HepG2 (cell line): ENCODE measurements around the gene EXOC3L2. TPM values are rescaled to one million over a fixed set of nuclear protein-coding genes. Genes with fewer than 3 reads are reported as not detected.
A peak's percentile ranks its signal among the peaks of the same experiment; 100 is the strongest.

Experiments used
- ELF3 ChIP-seq: IDR thresholded peaks from 2 replicates; pipeline ENCODE4 v1.6.1; 2016; ENCODE audit warnings: missing genetic modification reagents, missing compliant biosample characterization
- FLYWCH1 ChIP-seq: sonication (generic); formaldehyde crosslinking; IDR thresholded peaks from 2 replicates; pipeline ENCODE4 v1.8.1; 2023; ENCODE audit warnings: mild to moderate bottlenecking, missing genetic modification reagents
- HNRNPL ChIP-seq: fragments of 200-400 bp; formaldehyde crosslinking; IDR thresholded peaks from 2 replicates; pipeline ENCODE4 v1.6.1; 2017; ENCODE audit warnings: mild to moderate bottlenecking, low read depth, low read length
- RBFOX2 ChIP-seq: fragments of 200-400 bp; formaldehyde crosslinking; IDR thresholded peaks from 2 replicates; pipeline ENCODE4 v1.6.1; 2017; ENCODE audit warnings: low read depth, mild to moderate bottlenecking, low read length
- ZBTB7B ChIP-seq: sonication (generic); formaldehyde crosslinking; IDR thresholded peaks from 2 replicates; pipeline ENCODE4 v1.4.0; 2020; ENCODE audit warnings: missing genetic modification reagents
- ZFY ChIP-seq: sonication (generic); formaldehyde crosslinking; IDR thresholded peaks from 2 replicates; pipeline ENCODE4 v1.4.0; 2020; ENCODE audit warnings: missing genetic modification reagents
- ZNF101 ChIP-seq: sonication (generic); formaldehyde crosslinking; IDR thresholded peaks from 2 replicates; pipeline ENCODE4 v1.4.0; 2020; ENCODE audit warnings: mild to moderate bottlenecking, low read depth, missing genetic modification reagents, borderline replicate concordance
- ZNF547 ChIP-seq: sonication (generic); formaldehyde crosslinking; IDR thresholded peaks from 2 replicates; pipeline ENCODE4 v1.5.1; 2020; ENCODE audit warnings: mild to moderate bottlenecking, missing genetic modification reagents
- ZNF761 ChIP-seq: sonication (generic); formaldehyde crosslinking; conservative IDR thresholded peaks from 2 replicates; pipeline ENCODE4 v1.4.0; 2020; ENCODE audit warnings: mild to moderate bottlenecking, missing genetic modification reagents
- polyA plus RNA-seq, 8 experiments: library from polyadenylated mRNA; depleted of rRNA in 3 of 8; stranded (reverse) in 7 of 8; unstranded in 1 of 8; fragments of >200 nt; fragmentation: Illumina TruSeq in 4 of 8; extraction: Trizol in 4 of 8; gene quantifications; 2 replicates each; pipeline versions ENCODE4 v1.2.1 to v1.2.3, GENCODE V29; 2011 to 2016; ENCODE audit warnings: low read depth in 4 of 8, missing spikeins in 1 of 8, mixed read lengths in 1 of 8; ENCODE audit not compliant: insufficient read depth in 1 of 8
- total RNA-seq, 5 experiments: library from RNA; depleted of rRNA; stranded (reverse); fragments of >200 nt; fragmentation: Illumina TruSeq; extraction: Trizol; gene quantifications; 2 replicates each; pipeline ENCODE4 v1.2.3, GENCODE V29; 2016; ENCODE audit warnings: low read depth in 1 of 5
- TF ChIP-seq, protein P1 (sequence below): sonication (generic); formaldehyde crosslinking; IDR thresholded peaks from 2 replicates; pipeline ENCODE4 v1.5.1; 2020; ENCODE audit warnings: mild to moderate bottlenecking, missing genetic modification reagents, moderate library complexity
- TF ChIP-seq, protein P2 (sequence below): sonication (generic); formaldehyde crosslinking; IDR thresholded peaks from 2 replicates; pipeline ENCODE4 v1.5.0; 2020; ENCODE audit warnings: missing genetic modification reagents, mild to moderate bottlenecking, borderline replicate concordance
- TF ChIP-seq, protein P3 (sequence below): sonication (generic); formaldehyde crosslinking; IDR thresholded peaks from 2 replicates; pipeline ENCODE4 v1.4.0; 2020; ENCODE audit warnings: mild to moderate bottlenecking, missing genetic modification reagents
- TF ChIP-seq, protein P4 (sequence below): sonication (generic); formaldehyde crosslinking; IDR thresholded peaks from 2 replicates; pipeline ENCODE4 v1.4.0; 2020; ENCODE audit warnings: mild to moderate bottlenecking, missing genetic modification reagents
- TF ChIP-seq, protein P5 (sequence below): sonication (generic); formaldehyde crosslinking; IDR thresholded peaks from 2 replicates; pipeline ENCODE4 v1.4.0; 2020; ENCODE audit warnings: missing genetic modification reagents

Gene EXOC3L2
- total and polyA plus RNA-seq, 2 of the 13 experiments (the other 11 are each of a cell fraction or from before 2014, with no cell fraction given) = 0.21 TPM; not detected in 1

DNA sequence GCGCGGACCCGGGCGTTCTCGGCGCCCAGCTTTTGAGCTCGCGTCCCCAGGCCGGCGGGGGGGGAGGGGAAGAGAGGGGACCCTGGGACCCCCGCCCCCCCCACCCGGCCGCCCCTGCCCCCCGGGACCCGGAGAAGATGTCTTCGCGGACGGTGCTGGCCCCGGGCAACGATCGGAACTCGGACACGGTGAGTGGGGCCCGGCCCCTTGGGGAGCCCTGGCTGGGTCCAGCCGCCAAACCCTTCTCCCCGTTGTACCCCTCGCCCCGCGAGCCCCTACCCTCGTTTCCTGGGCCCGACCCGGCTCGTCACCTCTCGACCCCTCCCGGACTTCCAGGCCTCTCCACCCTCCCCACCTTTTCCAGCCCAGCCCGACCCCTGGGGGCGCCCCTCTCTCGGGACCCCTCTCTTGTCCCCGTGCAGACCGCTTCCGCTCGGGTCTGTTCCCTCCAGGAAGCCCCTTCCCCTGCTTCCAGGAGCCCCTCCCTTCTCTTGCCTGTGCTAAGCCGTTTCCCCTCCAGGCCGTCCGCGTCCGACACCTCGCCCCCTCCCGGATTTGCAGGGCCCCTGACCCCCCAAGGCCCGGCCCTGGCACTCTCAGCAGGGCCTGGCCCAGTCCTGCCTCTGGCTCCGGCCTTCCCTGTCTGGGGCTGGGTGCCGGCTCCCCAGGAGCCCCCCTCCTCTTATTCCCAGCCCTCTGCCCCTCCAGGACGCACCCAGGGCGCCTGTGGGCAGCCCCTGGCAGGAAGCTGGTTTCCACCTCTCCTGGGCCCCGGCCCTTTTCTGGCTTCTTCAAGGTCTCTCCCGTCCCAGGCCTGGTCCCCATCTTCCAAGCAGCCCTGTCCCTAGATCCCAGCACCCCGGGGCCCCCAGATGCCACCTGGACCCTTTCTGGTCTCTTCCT is 6.5 kb upstream of the EXOC3L2 start (continued):
- TF ChIP-seq FLYWCH1 (CRISPR knock-in tag) = 0 out of 2 replicates have a peak, but pooled peaks have one; percentile 57
- TF ChIP-seq, protein P1, sequence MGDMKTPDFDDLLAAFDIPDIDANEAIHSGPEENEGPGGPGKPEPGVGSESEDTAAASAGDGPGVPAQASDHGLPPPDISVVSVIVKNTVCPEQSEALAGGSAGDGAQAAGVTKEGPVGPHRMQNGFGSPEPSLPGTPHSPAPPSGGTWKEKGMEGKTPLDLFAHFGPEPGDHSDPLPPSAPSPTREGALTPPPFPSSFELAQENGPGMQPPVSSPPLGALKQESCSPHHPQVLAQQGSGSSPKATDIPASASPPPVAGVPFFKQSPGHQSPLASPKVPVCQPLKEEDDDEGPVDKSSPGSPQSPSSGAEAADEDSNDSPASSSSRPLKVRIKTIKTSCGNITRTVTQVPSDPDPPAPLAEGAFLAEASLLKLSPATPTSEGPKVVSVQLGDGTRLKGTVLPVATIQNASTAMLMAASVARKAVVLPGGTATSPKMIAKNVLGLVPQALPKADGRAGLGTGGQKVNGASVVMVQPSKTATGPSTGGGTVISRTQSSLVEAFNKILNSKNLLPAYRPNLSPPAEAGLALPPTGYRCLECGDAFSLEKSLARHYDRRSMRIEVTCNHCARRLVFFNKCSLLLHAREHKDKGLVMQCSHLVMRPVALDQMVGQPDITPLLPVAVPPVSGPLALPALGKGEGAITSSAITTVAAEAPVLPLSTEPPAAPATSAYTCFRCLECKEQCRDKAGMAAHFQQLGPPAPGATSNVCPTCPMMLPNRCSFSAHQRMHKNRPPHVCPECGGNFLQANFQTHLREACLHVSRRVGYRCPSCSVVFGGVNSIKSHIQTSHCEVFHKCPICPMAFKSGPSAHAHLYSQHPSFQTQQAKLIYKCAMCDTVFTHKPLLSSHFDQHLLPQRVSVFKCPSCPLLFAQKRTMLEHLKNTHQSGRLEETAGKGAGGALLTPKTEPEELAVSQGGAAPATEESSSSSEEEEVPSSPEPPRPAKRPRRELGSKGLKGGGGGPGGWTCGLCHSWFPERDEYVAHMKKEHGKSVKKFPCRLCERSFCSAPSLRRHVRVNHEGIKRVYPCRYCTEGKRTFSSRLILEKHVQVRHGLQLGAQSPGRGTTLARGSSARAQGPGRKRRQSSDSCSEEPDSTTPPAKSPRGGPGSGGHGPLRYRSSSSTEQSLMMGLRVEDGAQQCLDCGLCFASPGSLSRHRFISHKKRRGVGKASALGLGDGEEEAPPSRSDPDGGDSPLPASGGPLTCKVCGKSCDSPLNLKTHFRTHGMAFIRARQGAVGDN = peak; percentile 60
- TF ChIP-seq ZNF101 (CRISPR knock-in tag) = no peak
- TF ChIP-seq, protein P2, sequence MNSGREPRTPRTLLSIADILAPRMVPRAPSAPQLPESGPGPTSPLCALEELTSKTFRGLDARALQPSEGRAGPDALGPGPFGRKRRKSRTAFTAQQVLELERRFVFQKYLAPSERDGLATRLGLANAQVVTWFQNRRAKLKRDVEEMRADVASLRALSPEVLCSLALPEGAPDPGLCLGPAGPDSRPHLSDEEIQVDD (CRISPR knock-in tag) = no peak
- TF ChIP-seq HNRNPL = 0 out of 2 replicates have a peak, but pooled peaks have one; percentile 58
- TF ChIP-seq ELF3 (CRISPR knock-in tag) = no peak
- 0 out of 2 replicates have a peak, but pooled peaks have one; percentile 19 for TF ChIP-seq RBFOX2
- TF ChIP-seq, protein P3, sequence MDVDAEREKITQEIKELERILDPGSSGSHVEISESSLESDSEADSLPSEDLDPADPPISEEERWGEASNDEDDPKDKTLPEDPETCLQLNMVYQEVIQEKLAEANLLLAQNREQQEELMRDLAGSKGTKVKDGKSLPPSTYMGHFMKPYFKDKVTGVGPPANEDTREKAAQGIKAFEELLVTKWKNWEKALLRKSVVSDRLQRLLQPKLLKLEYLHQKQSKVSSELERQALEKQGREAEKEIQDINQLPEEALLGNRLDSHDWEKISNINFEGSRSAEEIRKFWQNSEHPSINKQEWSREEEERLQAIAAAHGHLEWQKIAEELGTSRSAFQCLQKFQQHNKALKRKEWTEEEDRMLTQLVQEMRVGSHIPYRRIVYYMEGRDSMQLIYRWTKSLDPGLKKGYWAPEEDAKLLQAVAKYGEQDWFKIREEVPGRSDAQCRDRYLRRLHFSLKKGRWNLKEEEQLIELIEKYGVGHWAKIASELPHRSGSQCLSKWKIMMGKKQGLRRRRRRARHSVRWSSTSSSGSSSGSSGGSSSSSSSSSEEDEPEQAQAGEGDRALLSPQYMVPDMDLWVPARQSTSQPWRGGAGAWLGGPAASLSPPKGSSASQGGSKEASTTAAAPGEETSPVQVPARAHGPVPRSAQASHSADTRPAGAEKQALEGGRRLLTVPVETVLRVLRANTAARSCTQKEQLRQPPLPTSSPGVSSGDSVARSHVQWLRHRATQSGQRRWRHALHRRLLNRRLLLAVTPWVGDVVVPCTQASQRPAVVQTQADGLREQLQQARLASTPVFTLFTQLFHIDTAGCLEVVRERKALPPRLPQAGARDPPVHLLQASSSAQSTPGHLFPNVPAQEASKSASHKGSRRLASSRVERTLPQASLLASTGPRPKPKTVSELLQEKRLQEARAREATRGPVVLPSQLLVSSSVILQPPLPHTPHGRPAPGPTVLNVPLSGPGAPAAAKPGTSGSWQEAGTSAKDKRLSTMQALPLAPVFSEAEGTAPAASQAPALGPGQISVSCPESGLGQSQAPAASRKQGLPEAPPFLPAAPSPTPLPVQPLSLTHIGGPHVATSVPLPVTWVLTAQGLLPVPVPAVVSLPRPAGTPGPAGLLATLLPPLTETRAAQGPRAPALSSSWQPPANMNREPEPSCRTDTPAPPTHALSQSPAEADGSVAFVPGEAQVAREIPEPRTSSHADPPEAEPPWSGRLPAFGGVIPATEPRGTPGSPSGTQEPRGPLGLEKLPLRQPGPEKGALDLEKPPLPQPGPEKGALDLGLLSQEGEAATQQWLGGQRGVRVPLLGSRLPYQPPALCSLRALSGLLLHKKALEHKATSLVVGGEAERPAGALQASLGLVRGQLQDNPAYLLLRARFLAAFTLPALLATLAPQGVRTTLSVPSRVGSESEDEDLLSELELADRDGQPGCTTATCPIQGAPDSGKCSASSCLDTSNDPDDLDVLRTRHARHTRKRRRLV (CRISPR knock-in tag) = 0 out of 2 replicates have a peak, but pooled peaks have one; percentile 10
- TF ChIP-seq ZNF761 (CRISPR knock-in tag) = 0 out of 2 replicates have a peak, but pooled peaks have one; percentile 57
- TF ChIP-seq ZNF547 (CRISPR knock-in tag) = 0 out of 2 replicates have a peak, but pooled peaks have one; percentile 35
- TF ChIP-seq, protein P4, sequence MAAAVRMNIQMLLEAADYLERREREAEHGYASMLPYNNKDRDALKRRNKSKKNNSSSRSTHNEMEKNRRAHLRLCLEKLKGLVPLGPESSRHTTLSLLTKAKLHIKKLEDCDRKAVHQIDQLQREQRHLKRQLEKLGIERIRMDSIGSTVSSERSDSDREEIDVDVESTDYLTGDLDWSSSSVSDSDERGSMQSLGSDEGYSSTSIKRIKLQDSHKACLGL = 0 out of 2 replicates have a peak, but pooled peaks have one; percentile 16
- TF ChIP-seq, protein P5, sequence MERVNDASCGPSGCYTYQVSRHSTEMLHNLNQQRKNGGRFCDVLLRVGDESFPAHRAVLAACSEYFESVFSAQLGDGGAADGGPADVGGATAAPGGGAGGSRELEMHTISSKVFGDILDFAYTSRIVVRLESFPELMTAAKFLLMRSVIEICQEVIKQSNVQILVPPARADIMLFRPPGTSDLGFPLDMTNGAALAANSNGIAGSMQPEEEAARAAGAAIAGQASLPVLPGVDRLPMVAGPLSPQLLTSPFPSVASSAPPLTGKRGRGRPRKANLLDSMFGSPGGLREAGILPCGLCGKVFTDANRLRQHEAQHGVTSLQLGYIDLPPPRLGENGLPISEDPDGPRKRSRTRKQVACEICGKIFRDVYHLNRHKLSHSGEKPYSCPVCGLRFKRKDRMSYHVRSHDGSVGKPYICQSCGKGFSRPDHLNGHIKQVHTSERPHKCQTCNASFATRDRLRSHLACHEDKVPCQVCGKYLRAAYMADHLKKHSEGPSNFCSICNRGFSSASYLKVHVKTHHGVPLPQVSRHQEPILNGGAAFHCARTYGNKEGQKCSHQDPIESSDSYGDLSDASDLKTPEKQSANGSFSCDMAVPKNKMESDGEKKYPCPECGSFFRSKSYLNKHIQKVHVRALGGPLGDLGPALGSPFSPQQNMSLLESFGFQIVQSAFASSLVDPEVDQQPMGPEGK (CRISPR knock-in tag) = peak; percentile 69
- TF ChIP-seq ZBTB7B (CRISPR knock-in tag) = peak; percentile 30; the same call in 1 of the 2 replicates
- TF ChIP-seq ZFY (CRISPR knock-in tag) = peak; percentile 55
